ENCODE results near the gene OR5J2.
"Not testable (repeated sequence)": the region's sequence is repeated elsewhere in the genome, so short reads cannot be mapped to it uniquely, and the experiment has no call there.

The OR5J2 gene

DNA sequence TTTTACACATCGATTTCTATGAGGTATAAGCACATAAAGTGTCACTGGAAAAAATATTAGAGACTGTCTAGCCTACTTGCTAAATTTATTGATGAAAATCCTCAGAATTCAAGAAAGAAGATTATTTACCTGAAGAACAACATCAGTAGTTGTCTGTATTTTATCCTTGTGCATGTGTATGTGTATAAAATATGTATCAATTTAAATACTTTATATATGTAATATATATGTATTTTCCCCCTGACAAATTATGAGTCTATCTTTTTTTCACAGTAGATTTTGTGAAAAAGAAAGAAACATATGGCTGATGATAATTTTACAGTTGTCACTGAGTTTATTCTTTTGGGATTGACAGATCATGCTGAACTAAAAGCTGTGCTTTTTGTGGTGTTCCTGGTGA lies at the start of gene OR5J2:
TSS of gene OR5J2 (plus strand) at position 301 of the 400 bp plus-strand sequence. CDS start at position 301, 0 bp downstream.
- no peak for DNase-seq (ENCODE audit: low read depth in 2 of 2, low spot score in 1 of 2)

DNA sequence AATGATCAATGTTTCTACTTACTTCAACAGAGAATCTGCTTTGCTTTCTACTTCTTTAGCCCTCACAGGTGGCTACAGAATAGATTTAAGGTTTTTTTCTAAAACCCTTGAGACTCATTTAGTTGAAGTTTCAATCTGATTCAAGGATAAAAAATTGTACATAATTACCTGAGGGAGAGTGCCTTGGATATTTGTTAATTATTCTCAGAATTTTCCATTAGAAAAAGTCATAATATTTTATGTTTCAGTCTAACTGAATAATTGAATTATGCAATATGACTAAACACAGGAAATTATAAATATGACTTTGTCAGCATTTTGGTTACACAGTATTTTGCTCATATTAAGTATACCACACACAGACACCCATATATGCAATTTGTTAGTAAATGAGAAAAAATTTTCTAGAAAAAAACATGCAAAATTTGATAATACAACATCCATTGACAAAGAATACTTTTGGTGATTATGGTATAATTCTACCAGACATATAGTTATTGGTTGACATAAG lies 36.2 kb upstream of the OR5J2 start, which contains the start of gene OR8J3:
TSS of gene OR8J3 (minus strand) at position 51 of the 511 bp plus-strand sequence. CDS start 2,483 bp downstream, outside the sequence.
- DNase-seq (ENCODE audit: low read depth in 2 of 2, low spot score in 1 of 2) = no peak

DNA sequence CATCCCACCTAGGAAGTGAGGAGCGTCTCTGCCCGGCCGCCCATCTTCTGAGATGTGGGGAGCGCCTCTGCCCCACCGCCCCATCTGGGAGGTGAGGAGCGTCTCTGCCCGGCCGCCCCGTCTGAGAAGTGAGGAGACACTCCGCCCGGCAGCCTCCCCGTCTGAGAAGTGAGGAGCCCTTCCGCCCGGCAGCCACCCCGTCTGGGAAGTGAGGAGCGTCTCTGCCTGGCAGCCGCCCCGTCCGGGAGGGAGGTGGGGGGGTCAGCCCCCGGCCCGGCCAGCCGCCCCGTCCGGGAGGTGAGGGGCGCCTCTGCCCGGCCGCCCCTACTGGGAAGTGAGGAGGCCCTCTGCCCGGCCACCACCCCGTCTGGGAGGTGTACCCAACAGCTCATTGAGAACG lies 32.7 kb upstream of the OR5J2 start:
- DNase-seq (ENCODE audit: low read depth in 2 of 2, low spot score in 1 of 2) = not testable (repeated sequence)

DNA sequence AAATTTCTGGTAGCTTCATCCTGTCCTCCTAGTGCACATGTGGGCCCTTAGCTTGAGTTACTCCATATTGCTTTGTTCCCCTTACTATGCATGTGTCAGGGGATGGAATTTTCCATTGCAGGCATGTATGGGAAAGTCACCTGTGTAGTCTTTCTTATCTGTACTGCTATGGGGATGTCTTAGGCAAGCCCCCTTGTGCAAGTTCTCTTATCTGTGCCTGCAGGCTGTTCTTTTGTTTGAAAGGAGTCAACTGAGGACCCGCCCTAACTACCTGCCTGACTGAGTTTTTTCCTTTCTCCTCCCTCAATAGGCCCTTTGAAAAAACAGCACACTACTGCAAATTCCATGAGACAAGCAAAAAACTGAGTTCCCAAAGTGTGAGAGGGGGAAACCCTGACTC lies 25.0 kb upstream of the OR5J2 start:
- DNase-seq (ENCODE audit: low read depth in 2 of 2, low spot score in 1 of 2) = no peak

DNA sequence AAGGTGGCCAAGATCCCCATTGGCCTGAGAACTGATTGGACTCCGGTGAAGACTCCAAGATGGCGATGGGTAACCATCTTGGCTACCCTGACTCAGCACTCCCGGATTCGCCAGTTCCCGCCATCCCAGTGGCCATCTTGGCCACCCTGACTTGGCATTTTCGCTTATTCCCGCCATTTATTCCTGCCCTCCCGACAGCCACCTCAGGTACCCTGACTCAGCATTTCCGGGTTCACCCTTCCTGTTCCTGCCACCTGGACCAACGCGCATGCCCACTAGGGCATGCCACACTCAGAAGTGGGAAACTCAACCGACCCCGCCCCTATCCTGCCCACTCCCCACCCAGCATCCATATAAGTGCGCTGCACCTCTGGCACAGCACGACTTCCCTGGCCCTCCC lies 24.1 kb upstream of the OR5J2 start:
- no peak for DNase-seq (ENCODE audit: low read depth in 2 of 2, low spot score in 1 of 2)

DNA sequence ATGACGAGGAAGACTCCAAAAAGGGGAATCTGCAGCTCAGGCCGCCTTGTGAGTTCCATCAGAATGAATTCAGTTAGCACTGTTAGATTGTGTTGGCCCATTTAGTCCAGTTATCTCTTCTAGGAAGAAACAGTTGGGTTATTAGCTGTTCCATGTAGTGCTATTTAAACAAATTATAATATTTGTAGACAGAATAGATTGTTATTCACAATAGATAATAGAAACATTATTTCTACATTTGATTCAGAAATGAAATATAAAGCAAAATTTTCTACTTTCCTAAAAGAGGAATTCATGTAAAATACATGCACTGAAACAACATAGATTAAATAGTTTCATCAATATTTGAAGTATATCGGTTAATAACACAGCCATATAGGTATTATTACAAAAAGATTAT lies 16.2 kb upstream of the OR5J2 start, which contains the start of gene OR8K5:
TSS of gene OR8K5 (minus strand) at position 101 of the 400 bp plus-strand sequence. CDS start at position 101, 0 bp downstream.
- no peak for DNase-seq (ENCODE audit: low read depth in 2 of 2, low spot score in 1 of 2)

DNA sequence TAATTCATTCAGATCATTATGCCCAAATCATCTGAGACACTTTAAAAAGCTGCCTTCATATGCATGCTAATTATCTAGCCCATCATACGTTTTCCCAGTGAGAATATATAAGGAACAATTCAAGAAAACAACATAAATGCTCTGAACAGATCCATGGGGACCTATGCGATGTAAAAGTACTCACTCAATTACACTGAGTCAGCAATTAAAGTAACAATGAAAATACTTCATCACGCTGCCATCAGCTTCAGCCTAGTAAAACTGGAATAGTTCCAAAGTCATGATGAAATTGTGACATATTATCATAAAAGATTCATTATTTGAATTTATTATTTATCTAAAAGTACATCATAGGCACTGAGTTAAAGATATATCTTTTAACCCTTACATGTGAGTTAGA lies 12.6 kb upstream of the OR5J2 start:
- DNase-seq (ENCODE audit: low read depth in 2 of 2, low spot score in 1 of 2) = no peak

DNA sequence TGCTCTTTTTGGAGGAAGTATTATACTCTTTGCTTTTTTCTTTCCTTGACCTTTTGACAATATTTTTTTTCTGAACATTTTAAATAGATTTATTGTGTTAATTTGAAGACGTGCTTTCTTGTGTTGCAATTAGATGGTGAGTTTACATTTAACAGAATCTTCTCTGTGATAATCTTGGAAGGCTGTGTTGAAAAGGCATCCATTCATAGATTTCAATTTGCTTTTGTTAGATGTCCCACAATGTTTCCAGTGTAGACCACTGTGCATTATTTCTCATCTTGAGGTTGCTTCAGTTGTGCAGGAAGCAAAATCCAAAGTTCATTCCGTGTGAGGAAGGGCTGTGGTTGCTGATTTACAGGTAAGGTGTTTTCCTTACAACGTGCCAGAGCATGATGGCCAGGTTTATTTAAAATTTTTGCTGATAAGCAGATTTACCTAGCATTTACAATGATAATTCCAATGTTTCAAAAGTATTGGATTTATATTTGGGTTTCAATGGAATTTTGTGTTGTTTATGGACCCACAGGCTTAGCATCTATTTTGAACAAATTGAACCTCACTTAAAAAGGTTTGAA lies 4.1 kb upstream of the OR5J2 start:
- no peak for DNase-seq (ENCODE audit: low read depth in 2 of 2, low spot score in 1 of 2)

DNA sequence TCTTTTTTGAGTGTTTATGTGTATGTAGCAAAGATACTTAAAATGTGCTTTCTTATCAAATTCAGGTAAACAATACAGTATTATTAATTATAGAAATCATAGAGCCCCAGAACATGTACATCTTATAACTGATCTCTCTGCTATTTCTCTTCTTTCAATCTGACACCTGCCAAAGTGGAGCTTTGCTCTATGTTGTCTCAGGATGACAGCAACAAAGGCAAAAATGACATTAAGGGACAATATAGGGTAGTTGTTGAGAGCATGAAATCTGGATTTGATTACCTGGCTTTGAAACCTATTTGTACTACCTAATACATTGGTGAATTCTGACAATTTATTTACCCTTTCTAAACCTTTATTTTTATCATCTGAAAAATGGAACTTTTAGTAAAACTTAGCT lies 7.0 kb downstream of the OR5J2 start:
- DNase-seq (ENCODE audit: low read depth in 2 of 2, low spot score in 1 of 2) = no peak

DNA sequence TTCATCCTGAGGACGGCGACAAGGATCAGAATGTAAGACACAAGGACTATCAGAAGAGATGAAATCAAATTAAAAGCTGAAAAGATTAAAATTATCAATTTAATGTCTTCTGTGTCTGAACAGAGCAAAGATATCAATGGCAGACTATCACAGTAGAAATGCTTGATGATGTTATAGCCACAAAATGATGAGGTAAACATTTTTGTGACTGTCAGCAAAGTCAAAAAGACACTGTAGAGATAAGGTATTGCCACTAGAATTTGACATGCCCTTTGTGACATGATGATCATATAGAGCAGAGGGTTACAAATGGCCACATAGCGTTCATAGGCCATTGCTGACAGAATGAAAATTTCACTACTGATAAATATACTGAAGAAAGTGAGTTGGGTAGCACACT lies 12.2 kb downstream of the OR5J2 start:
- DNase-seq (ENCODE audit: low read depth in 2 of 2, low spot score in 1 of 2) = no peak

DNA sequence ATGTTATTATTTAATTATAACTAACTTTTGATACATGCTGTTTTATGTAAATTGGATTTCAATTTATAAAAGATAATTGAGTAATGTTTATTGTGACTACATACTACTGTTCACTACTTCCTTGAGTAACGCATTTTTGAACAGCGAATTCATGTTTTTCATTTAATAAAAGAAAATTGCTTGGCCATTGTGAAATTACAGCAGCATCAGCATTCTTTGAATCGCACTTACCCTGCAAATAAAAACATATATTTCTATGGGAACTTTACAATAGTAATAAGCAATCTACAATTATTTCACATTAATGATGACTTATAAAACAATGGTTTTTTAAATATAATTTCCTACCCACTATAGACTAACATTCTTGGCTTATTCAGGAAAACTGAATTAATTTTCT lies 20.3 kb downstream of the OR5J2 start:
- no peak for DNase-seq (ENCODE audit: low read depth in 2 of 2, low spot score in 1 of 2)

DNA sequence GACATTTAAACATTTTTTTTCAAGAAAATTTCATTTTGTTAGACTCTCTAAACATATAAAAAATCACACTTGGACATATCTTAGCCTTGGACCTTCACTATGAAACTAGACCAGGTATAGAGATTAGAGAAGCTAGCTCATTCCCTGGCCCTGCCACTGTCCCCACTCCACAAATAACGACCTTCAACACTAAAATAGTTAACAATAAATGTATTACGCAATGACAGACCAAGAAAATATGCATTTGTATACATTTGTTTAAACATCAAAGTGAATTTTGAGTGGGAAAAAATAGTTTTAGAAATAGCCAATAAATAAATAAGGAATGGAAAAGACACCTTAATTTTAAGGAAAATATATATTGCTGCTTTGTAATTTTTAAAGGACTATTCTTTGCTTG lies 20.9 kb downstream of the OR5J2 start:
- no peak for DNase-seq (ENCODE audit: low read depth in 2 of 2, low spot score in 1 of 2)

DNA sequence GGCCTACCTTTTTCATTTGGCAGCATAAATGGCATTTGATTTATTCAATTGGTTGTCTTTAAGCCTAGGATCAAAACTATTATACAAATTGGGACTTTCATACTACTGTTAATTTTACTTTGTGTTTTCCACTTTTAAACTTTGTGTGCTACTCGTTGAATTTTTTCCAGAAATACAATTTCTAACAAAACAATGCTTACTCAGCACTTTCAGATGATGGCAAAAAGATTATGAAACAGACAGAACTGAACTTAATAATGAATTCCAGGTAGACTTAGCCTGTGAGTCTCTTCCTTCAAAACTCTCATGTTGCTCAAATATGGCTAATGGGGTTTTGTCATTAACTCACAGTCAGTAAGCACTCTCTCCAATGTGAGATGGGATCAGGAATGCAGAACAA lies 31.4 kb downstream of the OR5J2 start:
- DNase-seq (ENCODE audit: low read depth in 2 of 2, low spot score in 1 of 2) = no peak

DNA sequence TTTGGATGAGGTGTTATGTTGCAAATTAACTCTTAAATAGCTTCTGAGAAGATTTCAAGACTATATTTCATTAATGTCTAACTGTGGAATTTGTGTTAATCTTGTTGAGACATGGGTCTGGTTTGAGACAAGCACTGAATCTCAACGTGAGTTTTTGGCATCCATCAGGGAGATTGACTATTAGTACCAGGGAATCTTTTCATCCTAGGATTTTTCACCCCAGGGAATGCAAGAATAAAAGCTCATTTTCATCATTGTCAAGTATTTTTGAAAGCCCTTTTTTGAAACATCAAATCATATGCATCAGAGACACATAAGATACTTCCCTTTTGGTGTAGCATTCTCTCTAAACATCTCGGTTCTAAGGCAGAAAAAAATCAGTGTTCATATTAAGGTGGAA lies 38.1 kb downstream of the OR5J2 start:
- no peak for DNase-seq (ENCODE audit: low read depth in 2 of 2, low spot score in 1 of 2)

DNA sequence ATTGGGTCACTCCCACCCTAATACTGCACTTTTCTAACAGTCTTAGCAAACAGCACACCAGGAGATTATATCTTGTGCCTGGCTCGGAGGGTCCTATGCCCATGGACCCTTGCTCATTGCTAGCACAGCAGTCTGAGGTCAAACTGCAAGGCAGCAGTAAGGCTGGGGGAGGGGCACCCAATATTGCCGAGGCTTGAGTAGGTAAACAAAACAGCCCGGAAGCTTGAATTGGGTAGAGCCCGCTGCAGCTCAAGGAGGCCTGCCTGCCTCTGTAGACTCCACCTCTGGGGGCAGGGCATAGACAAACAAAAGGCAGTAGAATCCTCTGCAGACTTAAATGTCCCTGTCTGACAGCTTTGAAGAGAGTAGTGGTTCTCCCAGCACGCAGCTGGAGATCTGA lies 43.3 kb downstream of the OR5J2 start:
- DNase-seq (ENCODE audit: low read depth in 2 of 2, low spot score in 1 of 2) = not testable (repeated sequence)
